HFFc6 (cell line): ENCODE measurements around the gene STAT2. TPM values are rescaled to one million over a fixed set of nuclear protein-coding genes. Genes with fewer than 3 reads are reported as not detected.

ENCODE experiments used
- DNase-seq: peaks from one replicate; pipeline ENCODE4 v3.0.0-alpha.2; 2018
- H3K27ac Mint-ChIP-seq: 2 replicates; pipeline ENCODE4 v1.8.0; 2020; ENCODE audit warnings: mild to moderate bottlenecking, mixed read lengths
- H3K27me3 Mint-ChIP-seq: 2 replicates; pipeline ENCODE4 v1.8.0; 2021; ENCODE audit warnings: mild to moderate bottlenecking, moderate library complexity, mixed read lengths; ENCODE audit not compliant: insufficient read depth
- H3K36me3 Mint-ChIP-seq: 2 replicates; pipeline ENCODE4 v1.8.0; 2021; ENCODE audit warnings: low read depth, mixed read lengths
- H3K4me1 Mint-ChIP-seq: 2 replicates; pipeline ENCODE4 v1.8.0; 2020; ENCODE audit warnings: low read depth, mixed read lengths
- H3K4me3 Mint-ChIP-seq: 2 replicates; pipeline ENCODE4 v1.8.0; 2020; ENCODE audit warnings: mild to moderate bottlenecking, moderate library complexity, mixed read lengths
- H3K9me3 Mint-ChIP-seq: 2 replicates; pipeline ENCODE4 v1.8.0; 2020; ENCODE audit warnings: mild to moderate bottlenecking, mixed read lengths
- CTCF ChIP-seq: fragments of 200-600 bp; sonication (generic); IDR thresholded peaks from 2 replicates; pipeline ENCODE4 v1.5.0; 2021; ENCODE audit warnings: antibody characterized with exemption, mild to moderate bottlenecking
- total RNA-seq, 6 experiments: library from RNA; stranded (reverse); fragmentation: NEBNext Ultra II Directional; extraction: Animal tissue kit (Norgen Biotek cat#: 25700); gene quantifications; 2 replicates in 1 of 6; 3 replicates in 5 of 6; pipeline ENCODE4 v1.2.3, GENCODE V29; 2021

The STAT2 gene
- total RNA-seq, 6 experiments from 2014 or later, result 78.6 to 105 (median 95.2) TPM

- TF ChIP-seq CTCF, result no peak
- Mint-ChIP-seq H3K4me3 (peak overlapping the region; percentile 99), H3K36me3 (peaks cover 20% of the 10 kb centered on the region), H3K4me1 (peaks cover 8% of the 10 kb centered on the region; the same call in 1 of the 2 replicates), H3K27ac (peak overlapping the region; percentile 98), H3K27me3 (no peaks in the 10 kb centered on the region; the same call in 1 of the 2 replicates), H3K9me3 (no peaks in the 10 kb centered on the region)
- DNase-seq, result no peak
Measured at GRCh38 chr12:56315249-56315621, 44.7 kb downstream of the STAT2 start.

- no peak for DNase-seq
- no peak overlapping the region for H3K4me3 Mint-ChIP-seq
- no peaks in the 10 kb centered on the region for H3K9me3 Mint-ChIP-seq
- peaks cover 8% of the 10 kb centered on the region; the same call in 1 of the 2 replicates for H3K4me1 Mint-ChIP-seq
- peaks cover 27% of the 10 kb centered on the region for H3K36me3 Mint-ChIP-seq
- TF ChIP-seq CTCF, result no peak
- no peak overlapping the region for H3K27ac Mint-ChIP-seq
- no peaks in the 10 kb centered on the region for H3K27me3 Mint-ChIP-seq
Measured at GRCh38 chr12:56311003-56311402, 48.9 kb downstream of the STAT2 start.

DNA sequence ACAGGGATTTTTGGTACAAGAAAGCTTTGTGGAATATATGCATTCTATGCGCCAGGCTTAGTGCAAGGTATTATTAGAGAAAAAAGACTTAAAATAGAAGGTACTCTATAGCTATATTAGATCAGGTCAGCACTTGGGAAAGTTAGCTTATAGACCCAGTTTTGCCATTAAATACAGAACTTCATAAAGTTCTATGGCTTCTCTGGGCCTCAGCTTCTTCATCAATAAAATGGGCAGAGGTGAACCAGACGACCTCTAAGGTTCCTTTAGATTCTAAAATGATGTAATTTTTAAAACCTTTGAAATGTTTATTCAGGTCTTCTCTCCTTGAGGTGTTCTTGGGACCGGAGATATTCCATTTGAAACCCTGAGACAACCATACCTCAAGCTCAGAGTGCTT lies 51.2 kb downstream of the STAT2 start:
- Mint-ChIP-seq H3K9me3 (no peaks in the 10 kb centered on the region), H3K27ac (no peak overlapping the region), H3K36me3 (peaks cover 21% of the 10 kb centered on the region), H3K27me3 (no peaks in the 10 kb centered on the region), H3K4me3 (no peak overlapping the region), H3K4me1 (no peaks in the 10 kb centered on the region)
- TF ChIP-seq CTCF, result no peak
- DNase-seq, result no peak

DNA sequence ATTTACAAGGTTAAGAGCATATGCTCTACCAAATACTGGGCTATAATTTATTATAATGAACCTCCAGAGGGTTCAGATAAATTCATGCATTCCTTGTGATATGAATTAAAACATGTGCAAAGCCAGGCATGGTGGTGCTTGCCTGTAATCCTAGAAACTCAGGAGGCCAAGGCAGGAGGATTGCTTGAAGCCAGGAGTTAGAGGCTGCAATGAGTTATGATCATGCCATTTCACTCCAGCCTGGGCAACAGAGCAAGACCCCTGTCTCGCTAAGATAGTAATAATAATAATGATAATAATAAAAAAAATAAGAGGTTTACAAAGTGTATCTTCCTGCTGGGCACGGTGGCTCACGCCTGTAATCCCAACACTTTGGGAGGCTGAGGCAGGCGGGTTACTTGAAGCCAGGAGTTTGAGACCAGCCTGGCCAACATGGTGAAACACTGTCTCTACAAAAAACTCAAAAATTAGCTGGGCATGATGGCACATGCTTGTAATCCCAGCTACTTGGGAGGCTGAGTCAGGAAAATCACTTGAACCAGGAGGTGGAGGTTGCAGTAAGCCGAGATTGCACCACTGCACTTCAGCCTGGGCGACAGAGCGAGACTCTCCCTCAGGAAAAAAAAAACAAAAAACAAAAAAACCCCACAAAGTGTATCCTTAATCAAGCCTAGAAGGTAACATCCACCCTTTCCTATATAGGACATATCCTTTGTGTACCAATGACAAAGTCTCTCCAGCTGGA lies 52.5 kb downstream of the STAT2 start:
- Mint-ChIP-seq H3K36me3 (peaks cover 21% of the 10 kb centered on the region), H3K4me1 (peaks cover under 1% of the 10 kb centered on the region), H3K27ac (no peak overlapping the region), H3K4me3 (no peak overlapping the region), H3K27me3 (no peaks in the 10 kb centered on the region), H3K9me3 (no peaks in the 10 kb centered on the region)
- no peak for DNase-seq
- no peak for TF ChIP-seq CTCF

- Mint-ChIP-seq H3K4me3 (no peak overlapping the region), H3K27me3 (no peaks in the 10 kb centered on the region; the same call in none of the 2 replicates), H3K9me3 (no peaks in the 10 kb centered on the region), H3K27ac (no peak overlapping the region), H3K36me3 (peaks cover 10% of the 10 kb centered on the region), H3K4me1 (peaks cover 22% of the 10 kb centered on the region)
- no peak for TF ChIP-seq CTCF
- no peak for DNase-seq
Measured at GRCh38 chr12:56304872-56305590, 54.9 kb downstream of the STAT2 start.
